SK-N-DZ (cell line): Measurements from ENCODE around the gene NEIL1.
A peak's percentile ranks its signal among the peaks of the same experiment; 100 is the strongest.
"Not testable (repeated sequence)": the region's sequence is repeated elsewhere in the genome, so short reads cannot be mapped to it uniquely, and the experiment has no call there.

Experiments
- DNase-seq: peaks from one replicate; pipeline ENCODE4 v3.0.0-alpha.2; 2015; ENCODE audit warnings: low spot score

NEIL1 gene

DNA sequence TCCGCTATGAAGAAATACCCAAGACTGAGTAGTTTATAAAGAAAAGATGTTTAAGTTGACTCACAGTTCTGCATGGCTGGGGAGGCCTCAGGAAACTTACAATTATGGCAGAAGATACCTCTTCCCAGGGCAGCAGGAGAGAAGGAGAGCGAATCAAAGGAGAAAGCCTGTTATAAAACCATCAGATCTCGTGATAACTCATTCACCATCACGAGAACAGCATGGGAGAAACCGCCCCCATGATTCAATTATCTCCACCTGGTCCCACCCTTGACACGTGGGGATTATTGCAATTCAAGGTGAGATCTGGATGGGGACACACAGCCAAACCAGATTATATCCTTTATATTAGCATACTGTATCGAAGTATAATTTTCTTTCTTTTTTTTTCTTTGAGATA is 14.7 kb upstream of the NEIL1 start:
- DNase-seq: peak; percentile 46

DNA sequence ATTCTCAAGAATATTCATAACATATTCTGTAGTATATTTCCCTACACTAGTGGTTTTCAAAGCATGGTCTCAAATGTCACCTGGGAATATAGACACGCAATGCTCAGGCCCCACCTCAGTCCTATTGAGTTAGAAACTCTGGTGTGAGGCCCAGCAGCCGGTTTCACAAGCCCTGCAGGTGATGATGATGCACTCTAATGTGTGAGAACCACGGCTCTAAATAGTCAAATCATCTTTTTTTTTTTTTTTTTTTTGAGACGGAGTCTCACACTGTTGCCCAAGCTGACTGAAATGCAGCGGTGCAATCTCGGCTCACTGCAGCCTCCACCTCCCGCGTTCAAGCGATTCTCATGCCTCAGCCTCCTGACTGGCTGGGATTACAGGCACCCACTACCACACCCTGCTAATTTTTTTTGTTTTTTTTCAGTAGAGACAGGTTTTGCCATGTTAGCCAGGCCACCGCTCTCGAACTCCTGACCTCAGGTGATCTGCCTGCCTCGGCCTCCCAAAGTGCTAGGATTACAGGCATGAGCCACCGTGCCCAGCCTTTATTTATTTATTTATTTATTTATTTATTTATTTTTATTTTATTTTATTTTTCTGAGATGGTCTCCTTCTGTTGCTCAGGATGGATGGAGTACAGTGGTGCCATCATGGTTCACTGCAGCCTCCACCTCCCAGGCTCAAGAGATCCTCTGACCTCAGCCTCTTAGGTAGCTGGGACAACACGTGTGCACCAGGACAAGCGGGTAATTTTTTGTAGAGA is 13.0 kb upstream of the NEIL1 start:
- DNase-seq: not testable (repeated sequence)

DNA sequence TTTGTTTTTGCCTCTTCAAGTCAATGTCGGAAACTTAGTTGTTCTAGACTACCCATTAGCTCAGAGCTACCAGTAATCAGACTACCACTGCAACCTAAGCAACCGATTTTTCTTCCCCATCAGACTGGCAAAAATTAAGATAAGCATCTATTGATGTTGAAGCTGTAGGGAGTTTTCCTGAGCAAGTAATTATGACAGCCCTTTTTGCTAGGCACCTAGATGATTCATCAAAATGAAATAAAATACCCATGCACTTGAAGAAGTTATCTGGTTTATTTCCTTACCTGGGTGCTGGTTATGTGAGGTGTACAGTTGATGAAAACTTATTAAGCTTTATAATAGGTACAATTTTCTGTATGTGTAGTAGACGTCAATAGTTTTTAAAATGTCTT is 11.5 kb upstream of the NEIL1 start:
- DNase-seq: no peak

DNA sequence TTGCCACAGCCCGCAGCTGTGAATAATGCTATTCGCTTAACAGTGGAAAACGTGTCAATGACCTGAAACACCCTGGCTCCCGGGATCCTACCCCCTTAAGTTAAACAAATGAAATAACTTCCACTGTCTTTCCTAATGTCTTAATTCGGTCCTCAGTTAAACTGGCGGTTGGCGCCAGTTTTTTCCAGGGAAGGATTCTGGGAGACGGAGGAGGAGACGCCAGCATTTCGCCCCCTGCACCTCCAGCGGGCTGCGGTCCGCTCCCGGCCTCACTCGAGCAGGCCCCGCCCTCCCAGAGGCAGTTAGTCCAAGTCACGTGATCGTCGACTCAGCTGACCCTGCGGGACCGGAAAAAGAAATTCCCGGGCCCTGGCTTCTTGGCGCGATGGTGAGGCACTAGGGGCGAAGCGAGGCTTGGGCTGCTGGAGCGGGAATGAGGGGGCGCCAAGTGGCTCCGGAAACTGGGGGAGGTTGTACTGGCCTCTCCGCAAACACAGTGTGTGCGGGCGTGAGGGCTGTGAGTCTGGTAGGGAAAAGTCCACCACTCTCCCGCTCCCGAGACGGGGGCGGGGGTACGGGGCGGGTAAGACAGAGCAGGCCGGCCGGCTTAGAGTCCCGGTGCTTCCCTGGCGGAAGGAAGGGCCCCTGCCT is 11.0 kb upstream of the NEIL1 start, which contains the start of gene COMMD4:
Gene COMMD4 (plus strand): TSS at position 359 of the 651 bp plus-strand sequence. CDS start 27 bp downstream, at position 386.
- peak; percentile 96 for DNase-seq

DNA sequence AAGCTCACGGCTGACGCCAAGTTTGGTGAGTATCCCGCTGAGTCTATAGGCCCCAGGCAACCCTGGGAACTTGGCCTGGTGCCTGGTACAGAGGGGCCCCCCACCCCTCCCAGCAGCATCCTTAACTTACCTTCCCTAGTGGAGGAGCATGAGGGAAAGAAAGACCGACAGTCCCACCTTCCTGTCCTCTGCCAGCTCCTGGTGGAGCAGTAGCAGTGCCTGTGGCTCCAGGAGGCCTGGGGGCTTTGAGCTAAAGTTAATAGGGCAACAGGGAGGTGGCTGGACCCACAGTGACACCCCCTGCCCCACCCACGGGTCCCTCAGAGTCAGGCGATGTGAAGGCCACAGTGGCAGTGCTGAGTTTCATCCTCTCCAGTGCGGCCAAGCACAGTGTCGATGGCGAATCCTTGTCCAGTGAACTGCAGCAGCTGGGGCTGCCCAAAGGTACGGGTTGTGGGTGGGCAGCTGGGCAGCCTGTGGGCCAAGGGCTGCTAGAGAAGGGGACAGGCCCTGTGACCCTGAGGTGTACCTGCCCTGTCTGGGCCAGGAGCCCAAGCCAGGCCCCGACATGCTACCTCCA is 8.1 kb upstream of the NEIL1 start:
- no peak for DNase-seq

DNA sequence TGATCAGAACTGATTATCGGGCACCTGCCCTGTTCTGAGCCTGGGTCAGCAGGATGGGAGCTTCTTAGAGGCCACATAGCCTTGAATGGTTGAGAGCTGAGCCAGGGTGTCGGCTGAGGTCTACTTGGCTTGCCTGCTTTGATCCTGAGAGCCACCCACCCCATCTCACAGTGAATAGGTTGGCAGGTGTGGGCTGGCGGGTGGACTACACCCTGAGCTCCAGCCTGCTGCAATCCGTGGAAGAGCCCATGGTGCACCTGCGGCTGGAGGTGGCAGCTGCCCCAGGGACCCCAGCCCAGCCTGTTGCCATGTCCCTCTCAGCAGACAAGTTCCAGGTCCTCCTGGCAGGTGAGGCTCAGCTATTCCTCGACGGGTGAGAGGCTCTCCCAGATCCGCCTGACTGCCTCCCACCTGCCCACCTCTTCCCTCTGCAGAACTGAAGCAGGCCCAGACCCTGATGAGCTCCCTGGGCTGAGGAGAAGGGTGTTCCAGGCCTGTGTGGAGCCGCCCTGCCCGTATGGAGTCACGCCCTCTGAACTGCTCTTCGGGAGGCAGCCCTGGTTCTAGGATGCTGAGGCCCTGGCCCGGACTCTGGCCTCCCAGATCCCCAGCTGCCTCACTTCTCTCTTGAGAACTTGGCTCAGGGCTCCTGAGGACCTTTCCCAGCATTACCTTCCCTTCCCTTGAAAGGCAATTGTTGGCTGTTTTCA is 7.2 kb upstream of the NEIL1 start:
- DNase-seq: no peak

DNA sequence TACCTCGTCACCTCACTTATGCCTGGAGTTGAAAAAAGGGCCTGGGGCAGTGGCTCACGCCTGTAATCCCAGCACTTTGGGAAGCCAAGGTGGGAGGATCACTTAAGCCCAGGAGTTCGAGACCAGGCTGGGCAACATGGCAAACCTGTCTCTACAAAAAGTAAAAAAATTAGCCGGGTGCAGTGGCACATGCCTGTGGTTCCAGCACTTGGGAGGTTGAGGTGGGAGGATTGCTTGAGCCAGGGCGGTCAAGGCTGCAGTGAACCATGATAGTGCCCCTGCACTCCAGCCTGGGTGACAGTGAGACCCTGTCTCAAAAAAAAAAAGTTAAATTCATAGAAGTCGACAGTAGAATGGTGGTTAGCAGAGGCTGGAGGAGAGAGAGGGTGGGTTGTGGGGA is 4.6 kb upstream of the NEIL1 start:
- no peak for DNase-seq

DNA sequence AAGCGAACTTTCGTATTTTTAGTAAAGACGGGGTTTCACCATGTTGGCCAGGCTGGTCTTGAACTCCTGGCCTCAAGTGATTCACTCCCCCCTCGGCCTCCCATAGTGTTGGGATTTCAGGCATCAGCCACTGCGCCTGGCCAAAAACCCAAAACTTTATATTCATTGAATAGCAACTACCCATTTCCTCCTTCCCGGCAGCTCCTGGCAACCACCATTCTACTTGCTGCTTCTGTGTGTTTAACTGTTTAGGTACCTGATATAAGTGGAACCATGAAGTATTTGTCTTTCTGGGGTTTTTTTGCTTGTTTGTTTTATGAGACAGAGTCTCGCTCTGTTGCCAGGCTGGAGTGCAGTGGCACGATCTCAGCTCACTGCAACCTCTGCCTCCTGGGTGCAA is 2.9 kb upstream of the NEIL1 start:
- DNase-seq: not testable (repeated sequence)

DNA sequence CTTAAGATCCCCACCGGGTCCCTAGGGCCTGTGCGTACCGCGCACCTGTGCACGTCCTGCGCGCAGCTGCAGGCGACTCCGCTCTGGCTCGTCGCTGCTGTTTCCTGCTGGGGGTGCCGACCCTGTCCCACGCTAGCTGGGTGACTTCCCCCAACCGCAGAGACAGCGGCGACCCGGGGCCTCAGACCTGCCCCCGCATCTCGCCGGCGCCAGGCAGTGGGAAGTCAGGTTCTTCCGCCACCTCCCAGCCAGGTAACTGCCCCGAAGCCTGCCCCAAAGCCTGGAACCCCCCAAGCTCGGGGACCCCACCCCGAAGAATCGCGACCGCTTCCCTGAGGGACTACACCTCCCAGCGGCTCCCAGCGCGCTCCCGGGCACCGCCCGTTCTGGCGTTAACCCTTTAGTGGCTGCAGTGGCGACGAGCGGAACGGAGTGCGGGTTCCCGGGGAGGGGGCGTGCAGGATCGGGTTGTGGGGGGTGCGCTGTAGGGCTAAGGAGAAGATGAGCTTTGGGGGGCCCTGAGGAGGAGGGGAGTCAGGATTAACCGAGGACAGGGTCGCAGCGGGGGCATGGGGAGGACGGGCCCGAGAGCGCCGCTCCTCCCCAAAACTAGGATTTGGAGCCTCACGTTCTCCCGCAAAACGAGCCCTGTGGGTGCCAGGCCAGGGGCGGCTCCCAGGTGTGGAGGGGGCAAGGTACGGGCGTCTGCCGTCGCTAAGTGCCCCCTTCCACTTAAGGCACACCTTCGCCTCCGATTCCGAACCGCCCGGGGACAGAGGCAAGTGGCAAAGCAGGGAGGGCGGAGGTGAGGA is 589 bp downstream of the NEIL1 start:
- peak; percentile 50 for DNase-seq

DNA sequence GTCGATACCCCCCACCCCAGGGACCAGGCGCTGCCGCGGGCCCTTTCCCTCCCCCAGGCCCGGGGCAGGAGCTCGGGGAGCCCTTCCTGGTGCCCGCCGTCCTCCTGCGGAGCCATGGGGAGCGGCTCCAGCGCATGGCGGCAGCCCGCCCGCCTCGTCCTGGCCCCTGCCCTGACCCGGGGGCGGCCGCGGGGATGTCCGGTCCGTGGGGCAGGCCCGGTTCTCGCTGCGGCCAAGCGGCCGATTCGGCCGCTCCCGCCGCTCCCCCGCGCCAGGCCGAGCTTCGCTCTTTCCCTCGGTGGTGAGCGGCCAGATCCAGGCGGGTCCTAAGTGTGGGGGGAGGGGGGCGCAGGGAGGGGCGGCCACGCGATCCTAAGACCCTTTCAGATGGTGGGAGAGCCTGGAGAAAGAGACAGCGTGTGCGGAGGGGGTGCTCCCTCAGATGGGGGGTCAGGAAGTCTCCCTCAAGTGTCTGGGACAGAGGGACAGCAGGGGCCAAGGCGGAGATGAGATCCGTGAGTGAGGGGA is 1.3 kb downstream of the NEIL1 start:
- DNase-seq: no peak

DNA sequence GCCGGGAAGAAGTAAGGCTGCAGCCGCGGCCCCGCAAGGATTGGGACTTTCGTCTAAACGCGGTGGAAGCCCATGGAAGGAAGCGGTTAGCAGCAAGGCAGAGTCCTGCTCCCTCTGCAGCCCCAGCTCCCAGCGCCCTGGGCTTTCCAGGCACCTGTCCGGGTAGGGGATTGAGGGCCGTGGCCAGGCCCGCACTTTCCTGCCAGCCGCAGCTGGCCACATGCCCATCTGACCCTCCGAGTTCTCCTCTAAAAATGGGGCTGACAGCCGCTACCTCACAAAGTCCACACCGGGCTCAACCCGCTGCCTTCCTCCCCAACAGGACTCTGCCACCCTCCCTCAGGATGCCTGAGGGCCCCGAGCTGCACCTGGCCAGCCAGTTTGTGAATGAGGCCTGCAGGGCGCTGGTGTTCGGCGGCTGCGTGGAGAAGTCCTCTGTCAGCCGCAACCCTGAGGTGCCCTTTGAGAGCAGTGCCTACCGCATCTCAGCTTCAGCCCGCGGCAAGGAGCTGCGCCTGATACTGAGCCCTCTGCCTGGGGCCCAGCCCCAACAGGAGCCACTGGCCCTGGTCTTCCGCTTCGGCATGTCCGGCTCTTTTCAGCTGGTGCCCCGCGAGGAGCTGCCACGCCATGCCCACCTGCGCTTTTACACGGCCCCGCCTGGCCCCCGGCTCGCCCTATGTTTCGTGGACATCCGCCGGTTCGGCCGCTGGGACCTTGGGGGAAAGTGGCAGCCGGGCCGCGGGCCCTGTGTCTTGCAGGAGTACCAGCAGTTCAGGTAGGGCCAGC is 1.9 kb downstream of the NEIL1 start:
- DNase-seq: no peak

DNA sequence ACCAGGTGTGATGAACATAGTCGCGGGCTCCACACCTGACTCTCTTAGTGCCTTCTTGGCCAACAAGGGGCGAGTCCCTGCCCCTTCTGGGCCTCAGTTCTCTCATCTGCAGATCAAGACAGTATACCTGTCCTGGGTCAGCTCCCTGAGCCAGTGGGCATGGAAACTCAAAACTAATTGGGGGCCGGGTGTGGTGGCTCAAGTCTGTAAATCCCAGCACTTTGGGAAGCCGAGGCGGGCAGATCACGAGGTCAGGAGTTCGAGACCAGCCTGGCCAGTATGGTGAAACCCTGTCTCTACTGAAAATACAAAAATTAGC is 2.5 kb downstream of the NEIL1 start:
- DNase-seq: not testable (repeated sequence)

DNA sequence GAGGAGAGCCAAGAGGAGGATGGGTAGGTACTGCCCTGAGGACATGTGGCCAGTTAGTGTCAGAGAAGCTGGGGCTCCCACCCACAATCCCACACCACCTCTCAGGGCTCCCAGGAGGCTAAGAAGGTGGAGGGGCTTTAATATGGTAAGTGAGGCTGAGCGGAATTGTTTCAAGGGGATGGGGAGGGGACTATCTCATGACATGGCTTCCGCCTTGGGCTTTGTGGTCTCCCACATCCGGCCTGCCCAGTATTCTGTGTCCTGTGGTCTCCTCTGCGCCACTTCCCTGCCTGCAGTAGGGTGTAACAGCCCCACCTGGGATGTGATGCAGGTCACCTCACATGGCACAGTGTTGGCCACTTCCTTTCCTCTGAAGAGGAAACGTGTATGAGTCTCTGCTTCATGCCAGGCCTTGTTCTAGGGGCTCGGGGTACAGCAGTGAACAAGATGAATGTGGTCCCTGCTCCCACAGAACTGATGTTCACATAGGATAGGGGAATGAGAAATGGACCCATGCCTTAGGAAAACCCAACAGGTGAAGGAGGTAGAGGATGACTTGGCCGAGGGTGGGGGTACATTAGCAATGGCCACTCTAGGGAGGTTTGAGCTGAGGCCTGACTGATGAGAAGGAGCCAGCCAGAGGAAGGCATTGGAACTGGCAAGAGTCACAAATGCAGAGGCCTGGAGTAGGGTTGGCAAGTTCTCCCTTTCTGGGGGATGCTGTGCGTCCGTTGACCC is 3.2 kb downstream of the NEIL1 start:
- no peak for DNase-seq

DNA sequence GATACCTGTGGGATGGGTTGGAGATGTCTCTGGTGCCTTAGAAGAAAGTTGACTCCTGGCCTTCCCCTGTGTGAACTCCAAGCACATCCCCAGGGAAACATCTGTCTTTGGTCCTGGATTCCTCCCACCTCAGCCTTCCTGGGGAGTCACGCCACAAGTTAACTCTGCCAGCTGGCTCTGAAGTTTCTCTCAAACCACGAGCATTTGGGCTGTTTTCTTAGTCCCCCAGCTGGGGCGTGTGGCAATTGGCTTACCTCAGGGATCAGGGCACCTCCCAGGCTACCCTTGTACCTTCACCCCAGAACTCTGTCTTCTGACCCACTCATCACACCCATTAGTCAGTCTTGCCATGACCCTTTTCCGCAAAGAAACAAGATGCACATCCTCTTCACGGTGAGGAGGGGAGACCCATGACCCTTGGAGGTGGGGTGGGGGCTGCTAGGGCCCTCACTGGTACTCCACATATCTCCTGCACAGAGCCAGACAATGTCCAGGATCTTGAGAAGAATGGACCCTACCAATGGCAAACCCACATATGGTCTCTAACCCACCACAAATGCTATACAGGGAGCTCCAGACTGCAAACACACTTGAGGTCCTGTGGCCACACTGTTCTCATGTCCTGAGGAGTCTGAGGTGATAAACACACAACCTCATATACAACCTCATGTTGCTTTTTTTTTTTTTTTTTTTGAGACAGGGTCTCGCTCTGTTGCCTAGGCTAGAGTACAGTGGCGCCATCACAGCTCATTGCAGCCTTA is 3.9 kb downstream of the NEIL1 start:
- no peak for DNase-seq

DNA sequence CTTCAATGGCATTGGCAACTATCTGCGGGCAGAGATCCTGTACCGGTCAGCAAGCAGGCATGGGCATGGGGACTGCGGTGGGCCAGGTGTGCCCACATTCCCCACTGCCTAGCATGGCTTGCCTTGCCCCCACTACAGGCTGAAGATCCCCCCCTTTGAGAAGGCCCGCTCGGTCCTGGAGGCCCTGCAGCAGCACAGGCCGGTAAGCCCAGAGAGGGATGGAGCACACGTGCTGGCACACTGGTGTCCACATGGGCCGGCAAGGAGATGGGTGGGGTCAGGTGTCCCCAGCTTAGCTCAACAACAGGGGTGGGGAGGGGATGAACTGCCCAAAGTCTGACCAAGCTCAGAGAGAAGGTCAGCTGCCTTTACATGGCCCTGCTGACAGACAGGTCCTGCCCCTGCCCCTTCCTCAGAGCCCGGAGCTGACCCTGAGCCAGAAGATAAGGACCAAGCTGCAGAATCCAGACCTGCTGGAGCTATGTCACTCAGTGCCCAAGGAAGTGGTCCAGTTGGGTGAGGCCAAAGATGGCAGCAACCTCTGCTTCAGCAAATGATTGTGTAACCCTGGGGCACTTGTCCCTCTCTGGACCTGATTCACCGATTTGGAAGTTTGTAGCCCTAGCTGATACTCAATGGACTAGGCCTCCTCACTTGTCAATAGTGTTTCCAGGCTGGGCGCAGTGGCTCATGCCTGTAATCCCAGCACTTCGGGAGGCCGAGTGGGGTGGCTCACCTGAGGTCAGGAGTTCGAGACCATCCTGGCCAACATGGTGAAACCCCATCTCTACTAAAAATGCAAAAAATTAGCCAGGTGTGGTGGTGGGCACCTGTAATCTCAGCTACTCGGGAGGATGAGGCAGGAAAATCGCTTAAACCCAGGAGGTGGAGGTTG is 5.6 kb downstream of the NEIL1 start:
- DNase-seq: no peak

DNA sequence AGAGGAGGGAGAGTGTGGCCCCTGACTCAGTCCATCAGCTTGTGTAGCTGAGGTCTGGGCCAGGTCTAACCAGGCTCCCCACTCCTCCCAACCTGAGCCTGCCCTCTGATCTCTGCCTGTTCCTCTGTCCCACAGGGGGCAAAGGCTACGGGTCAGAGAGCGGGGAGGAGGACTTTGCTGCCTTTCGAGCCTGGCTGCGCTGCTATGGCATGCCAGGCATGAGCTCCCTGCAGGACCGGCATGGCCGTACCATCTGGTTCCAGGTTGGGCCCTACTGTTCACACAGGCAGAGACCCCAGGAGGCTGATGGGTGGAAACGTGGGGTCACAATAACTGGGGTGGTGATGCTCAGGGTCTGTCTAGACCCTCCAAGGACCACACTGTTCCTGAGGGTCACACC is 6.8 kb downstream of the NEIL1 start:
- DNase-seq: no peak

DNA sequence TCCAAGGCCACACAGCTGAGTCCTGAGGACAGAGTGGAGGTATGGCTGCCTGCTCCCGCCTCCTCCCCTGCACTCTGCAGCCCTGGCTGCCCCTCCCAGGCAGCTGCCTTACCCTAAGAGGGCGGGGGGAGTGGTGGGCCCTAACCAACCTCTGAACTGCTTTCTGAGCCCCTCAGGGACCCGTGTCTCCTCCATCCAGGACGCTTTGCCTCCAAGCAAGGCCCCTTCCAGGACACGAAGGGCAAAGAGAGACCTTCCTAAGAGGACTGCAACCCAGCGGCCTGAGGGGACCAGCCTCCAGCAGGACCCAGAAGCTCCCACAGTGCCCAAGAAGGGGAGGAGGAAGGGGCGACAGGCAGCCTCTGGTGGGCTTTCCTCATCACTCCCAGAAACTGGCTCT is 7.6 kb downstream of the NEIL1 start:
- DNase-seq: no peak

DNA sequence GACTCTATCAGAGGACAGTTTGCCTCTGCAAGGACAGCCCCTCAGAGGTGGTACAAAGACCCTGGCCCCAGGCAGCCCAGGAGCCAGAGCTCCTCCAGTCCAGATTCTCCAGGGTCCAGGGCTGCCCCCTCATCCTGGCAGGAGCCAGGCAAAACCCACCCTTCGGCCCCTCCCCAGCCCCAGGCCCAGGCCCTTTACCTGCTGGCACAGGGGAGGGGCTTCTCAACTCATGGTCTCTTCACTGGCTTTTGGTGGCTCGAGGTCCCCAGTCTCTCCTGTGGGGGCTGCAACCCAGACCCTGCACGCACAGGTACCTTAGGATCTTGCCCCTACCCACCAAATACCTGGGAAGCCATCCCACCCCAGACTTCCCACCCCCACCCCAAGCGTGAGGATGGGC is 8.5 kb downstream of the NEIL1 start:
- DNase-seq: no peak
